Activated naive CD8-positive, alpha-beta T cell treated with anti-CD3 and anti-CD28 coated beads, Interleukin-2, amount 50 U/mL, for 16 hours (primary cell): ENCODE measurements around the gene ERFE.

Experiments used
- DNase-seq: peaks from one replicate; pipeline ENCODE4 v3.0.0-alpha.2; 2020; ENCODE audit warnings: low read depth, low spot score

The ERFE gene

DNA sequence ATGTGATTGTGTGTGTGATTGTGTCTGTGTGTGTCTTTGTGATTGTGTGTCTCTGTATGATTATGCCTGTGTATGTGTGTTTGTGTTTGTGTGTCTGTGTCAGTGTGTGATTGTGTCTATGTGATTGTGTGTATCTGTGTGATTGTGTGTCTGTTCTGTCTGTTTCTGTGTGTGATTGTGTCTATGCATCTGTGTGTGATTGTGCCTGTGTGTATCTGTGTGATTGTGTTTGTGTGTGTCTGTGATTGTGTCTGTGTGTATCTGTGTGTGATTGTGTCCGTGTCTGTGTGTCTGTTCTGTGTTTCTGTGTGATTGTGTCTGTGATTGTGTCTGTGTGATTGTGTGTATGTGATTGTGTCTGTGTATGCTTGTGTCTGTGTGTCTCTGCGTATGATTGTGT, 32.4 kb upstream of the ERFE start:
- DNase-seq = no peak

DNA sequence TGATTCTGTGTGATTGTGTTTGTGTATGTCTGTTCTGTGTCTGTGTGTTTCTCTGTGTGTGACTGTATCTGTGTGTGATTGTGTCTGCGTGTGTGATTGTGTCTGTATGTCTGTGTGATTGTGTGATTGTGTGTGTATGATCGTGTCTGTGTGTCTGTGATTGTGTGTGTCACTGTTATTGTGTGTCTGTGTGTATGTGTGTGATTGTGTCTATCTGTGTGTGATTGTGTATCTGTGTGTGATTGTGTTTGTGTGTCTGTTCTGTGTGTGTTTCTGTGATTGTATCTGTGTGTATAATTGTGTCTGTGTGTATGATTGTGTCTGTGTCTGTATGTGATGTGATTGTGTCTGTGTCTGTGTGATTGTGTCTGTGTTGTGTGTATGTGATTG, 32.0 kb upstream of the ERFE start:
- no peak for DNase-seq

DNA sequence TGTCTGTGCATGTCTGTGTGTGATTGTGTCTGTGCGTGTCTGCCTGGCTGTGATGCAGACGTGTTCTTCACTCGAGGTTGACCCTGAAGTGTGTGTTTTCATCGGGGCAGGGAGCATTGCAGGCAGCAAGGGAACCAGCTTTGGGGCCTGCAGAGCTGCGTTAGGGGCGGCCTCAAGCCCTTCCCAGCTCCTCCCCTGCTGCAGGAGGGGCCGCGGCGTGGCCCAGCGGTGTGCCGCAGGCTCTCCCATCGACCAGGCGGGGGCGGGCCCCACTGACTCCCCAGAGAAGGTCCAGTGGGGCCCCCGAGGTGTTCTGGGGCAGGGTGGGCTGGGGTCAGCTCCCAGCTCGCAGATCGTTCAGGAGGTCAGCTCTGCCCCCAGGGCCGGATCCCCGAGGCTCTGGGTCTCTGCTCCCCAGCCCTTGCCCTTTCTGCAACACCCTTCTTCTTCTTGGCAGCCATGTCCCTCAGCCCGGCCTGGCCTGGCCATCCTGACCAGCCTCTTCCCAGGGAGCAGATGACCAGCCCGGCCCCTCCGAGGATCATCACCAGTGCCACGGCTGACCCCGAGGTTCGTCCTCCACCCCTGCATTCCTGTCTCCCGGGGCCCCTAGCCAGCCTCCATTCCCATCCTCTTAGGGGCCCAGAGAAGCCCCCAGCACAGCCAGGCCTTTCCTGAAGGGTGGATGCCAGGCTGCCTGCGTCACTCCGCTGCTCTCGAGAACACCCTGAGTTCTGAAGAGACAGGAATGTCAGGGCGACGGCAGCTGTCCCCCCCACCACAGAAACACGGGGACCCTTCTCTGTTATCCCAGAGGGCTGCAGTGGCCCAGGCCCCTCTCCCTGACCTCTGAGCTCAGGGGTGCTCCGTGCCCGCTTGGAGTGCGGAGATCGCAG, 31.4 kb upstream of the ERFE start:
- no peak for DNase-seq

DNA sequence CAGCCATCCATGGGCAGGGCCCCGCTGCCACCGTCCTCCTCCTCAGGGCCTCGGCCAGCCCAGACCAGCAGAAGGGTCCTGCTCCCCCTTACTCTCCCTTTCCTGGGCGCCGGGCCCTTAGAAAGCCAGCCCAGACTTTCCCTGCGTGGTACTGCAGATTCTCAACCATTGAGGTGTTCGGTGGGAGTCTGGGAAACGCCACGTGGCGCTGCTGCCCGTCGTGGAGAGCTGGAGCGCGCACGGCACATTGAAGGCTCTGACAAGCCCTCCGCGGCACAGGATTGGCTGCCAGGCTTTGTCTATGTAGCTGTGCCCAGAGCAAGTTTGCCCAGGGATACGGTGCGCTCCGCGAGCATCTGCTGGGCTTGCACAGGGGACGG, 30.7 kb upstream of the ERFE start:
- no peak for DNase-seq

DNA sequence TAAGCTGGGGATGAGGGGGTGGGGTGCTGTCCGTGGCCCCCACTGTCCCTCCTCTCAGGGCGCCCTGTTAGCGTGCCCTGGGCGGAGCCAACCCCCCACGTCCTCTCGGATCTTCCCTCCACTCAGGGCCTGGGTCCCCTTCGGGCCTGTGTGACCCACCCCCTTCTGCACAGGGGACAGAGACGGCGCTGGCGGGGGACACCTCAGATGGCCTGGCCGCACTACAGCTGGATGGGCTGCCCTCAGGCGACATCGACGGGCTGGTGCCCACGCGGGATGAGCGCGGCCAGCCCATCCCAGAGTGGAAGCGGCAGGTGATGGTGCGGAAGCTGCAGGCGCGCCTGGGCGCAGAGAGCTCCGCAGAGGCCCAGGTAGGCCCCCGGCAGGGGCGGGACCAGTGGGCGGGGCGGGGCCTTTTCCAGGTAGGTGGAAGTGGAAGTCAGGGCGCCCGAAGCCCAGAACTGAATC, 30.2 kb upstream of the ERFE start:
- DNase-seq = no peak

DNA sequence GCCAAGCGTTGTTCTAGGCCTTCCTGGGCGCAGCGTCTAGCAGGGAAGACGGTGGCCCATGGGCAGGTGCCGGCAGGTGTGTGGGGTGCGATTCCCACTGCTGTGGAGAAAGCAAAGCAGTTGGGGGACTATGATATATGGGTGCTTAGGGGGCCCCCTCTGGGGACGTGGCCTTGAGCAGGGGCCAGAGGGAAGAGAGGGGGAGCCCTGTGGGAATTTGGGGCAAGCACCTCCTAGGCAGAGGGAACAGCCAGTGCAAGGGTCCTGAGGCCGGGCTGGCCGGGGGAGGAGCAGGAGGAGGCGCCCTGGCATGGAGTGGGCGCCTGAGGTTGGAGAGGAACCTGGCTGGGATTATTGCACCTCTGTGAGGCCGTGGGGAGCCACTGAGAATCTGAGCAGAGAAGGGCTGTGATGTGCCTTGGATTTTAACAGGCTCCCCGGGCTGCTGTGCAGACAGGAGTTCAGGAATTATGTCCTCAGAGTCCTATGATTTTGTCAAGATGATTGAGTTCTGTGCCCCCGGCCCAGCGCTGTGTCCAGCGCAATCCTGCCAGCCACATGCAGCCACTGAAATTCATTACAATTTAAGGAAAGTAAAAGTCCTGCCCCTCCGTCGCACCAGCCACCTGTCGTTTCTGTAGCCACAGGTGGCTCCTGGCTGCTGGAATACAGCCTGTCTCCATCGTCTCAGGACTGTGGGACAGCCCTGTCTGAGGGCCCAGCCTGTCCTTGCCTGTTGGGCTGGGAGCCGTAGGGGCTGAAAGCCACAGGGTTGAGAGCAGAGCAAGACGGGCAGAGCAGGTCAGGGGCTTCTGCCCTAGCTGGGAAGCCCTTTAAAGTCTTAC, 29.4 kb upstream of the ERFE start:
- DNase-seq = no peak

DNA sequence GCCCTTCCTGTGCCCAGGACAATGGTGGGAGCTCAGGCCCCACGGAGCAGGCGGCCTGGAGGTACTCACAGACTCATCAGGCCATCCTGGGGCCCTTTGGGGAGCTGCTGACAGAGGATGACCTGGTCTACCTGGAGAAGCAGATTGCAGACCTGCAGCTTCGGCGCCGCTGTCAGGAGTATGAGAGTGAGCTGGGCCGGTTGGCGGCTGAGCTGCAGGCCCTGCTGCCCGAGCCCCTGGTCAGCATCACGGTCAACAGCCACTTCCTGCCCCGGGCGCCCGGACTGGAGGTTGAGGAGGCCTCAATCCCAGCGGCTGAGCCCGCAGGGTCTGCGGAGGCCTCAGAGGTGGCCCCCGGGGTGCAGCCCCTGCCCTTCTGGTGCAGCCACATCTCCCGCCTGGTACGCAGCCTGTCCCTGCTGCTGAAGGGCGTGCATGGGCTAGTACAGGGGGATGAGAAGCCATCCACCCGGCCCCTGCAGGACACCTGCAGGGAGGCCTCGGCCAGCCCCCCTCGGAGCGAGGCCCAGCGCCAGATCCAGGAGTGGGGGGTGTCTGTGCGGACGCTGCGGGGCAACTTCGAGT, 28.6 kb upstream of the ERFE start:
- no peak for DNase-seq

DNA sequence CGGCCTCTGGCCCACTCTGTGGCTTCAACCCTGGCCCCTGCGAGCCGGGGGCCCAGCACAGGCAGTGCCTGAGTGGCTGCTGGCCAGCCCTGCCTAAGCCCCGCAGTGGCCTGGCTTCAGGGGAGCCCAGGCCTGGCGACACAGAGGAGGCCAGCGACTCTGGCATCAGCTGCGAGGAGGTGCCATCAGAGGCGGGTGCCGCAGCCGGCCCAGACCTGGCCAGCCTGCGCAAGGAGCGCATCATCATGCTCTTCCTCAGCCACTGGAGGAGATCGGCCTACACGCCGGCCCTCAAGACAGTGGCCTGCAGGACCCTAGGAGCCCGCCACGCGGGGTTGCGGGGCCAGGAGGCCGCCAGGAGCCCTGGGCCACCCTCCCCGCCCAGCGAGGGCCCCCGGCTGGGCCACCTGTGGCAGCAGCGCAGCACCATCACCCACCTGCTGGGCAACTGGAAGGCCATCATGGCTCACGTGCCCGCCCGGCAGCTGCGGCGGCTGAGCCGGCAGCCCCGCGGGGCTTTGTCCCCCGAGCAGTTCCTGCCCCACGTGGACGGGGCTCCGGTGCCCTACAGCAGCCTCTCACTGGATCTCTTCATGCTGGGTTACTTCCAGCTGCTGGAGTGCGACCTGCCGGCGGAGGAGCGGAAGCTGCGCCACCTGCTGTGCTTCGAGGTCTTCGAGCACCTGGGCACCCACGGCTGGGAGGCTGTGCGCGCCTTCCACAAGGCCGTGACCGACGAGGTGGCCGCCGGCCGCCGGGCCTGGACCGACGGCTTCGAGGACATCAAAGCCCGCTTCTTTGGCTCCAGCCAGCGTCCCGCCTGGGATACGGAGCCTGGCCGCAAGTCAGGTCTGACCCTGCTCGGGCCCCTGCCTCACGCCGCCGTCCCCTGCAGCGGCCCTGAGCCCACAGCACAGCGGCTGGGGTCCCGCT, 27.8 kb upstream of the ERFE start:
- DNase-seq = no peak

DNA sequence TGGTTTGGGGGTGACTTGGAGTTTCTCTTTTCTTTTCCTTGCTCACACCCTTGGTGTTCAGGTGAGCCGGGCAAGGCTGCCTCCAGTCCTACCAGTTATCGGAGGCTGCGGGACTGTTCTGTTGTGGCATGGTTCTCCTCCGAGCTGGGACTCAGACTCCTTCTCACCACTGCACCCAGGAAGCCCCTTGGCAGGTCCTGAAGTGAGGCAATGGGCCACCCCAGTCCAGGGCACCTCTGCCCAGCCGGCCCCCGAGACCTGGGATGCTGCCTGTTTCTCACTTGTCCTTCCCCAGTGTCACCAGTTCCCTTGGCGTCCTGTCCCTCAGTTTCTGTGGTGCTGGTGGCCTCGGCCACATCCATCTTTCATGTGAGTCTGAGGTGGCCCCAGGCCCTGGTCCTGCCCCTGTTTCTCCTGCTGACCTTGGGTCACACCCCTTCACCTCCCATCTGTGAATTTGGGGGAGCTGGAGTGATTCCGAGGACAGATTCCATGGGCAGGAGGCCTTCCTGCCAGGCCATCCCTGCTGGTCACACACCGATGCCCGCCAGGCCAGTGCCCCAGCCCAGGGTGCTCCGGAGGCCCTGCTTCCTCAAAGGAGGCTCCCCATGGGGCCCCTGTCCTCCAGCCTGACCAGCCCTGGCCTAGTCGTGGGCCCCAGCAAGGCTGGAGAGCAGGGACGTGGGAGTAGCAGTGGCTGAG, 26.9 kb upstream of the ERFE start:
- no peak for DNase-seq

DNA sequence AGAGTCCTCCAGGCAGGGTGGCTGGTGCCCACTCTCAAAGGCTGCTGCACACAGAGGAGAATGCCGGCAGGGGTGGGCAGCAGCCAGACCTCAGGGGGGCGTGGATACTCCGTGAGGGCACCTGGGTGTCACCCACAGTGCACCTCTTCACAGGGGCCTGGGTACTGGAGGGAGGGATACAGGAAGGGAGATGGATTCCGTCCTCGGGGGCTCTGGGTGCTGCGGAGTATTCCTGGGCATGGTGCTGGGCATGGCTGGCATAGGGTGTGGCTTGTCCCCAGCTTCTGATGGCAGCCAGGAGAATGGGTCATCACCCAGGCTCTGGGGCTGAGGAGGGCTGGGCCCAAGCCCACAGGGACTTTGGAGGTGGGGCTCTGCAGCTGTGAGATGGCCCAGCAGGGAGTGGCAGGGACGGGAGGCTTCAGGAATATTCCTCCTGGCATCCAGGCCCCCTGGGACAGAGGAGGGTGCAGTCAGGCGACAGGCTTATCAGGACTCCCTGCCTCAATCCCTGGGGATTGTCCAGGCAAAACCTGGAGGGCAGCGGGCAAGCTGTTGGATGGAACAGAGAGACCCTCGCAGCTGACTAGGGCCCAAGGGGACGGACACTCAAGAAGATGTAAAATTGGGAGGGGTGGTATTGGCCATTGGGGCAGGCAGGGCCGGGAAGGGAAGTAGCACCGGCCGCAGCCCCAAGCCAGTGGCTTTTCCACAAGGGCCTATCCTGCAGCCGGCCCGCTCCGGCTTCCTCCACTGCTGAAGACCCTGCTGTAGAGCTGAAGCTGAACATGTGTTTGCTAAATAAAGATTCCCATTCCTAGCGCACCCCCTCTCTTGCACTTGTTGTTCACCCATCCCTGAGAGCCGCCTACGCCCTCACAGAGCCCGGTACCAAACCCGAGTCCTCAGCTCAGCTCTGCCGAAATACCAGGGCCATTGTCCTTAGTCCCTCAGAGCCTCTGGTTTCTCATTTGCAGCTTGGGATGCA, 26.0 kb upstream of the ERFE start:
- DNase-seq = no peak

DNA sequence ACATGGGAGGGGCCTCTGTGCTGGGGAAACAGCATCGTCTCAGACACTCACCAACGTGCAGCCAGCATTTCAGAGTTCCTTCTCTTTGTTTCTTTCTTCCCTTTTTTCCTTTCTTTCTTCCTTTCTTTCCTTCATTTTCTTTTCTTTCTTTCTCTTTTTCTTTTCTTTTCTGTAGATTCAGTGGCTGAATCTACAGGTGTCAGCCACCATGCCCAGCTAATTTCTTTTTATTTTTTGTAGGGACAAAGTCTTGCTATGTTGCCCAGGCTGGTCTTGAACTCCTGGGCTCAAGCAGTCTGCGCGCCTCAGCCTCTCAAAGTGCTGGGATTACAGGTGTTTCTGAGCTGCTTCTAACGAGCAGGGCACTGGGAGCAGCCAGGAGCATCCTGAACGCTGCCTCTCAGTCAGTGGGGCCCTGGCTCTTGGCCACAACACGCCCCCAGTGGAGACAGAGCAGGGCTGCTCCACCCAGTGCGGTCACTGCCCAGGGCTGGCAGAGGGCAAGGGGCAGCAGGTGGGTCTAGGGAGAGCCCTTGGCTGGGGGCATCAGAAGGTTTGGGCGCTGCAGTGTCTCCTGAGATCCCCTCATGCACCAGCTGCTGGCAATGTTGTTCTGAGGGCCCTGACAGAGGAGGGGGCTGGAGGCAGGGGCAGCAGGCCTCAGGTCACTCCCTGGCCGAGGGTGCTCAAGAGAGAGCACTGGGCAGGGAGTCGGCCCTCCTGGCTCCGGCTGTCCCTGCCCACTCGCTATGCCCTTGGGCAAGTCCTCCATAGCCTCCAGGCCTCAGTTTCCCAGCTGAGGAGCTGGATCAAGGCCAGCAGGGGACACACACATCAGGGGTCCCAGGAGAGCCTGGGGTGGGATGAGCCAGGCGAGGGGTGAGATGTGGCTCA, 25.0 kb upstream of the ERFE start:
- DNase-seq = no peak

DNA sequence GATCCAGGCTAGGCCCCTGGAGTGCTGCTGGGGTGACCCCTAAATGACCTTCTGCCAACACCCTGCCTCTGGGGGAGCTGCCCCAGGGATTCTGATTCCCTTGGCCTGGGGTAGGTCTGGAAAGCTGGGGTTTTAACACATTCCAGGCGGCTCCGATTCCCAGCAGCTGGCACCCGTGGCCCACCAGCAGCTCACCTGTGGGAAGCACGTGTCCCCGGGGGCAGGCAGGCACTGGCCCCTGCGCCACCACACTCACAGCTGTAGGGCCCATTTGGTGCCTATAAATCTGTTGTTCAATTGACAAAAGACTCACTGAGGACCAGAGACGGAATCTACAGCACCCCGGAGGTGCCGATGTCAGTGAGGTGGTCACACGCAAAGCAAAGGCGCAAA, 24.4 kb upstream of the ERFE start:
- no peak for DNase-seq

DNA sequence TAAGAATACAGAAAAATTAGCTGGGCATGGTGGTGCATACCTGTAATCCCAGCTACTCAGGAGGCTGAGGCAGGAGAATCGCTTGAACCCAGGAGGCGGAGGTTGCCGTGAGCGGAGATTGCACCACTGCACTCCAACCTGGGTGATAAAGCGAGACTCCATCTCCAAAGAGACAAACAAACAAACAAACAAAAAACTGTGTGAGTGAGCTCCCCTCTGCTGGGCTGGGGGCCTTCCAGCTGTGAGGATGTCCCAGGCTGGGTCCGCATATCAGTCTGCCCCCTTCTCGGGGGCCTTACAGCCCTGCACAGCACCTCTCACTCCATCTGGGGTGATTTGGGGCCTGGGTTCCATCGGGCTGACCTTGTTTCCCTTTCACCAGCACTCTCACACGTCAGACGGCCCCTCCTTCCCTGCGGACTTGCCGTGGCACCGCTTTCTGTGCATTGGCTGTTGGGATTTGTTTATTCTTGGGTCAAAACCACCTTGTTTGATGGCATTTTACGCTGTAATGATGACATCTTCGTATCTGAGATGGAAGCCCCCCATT, 23.1 kb upstream of the ERFE start:
- DNase-seq = no peak

DNA sequence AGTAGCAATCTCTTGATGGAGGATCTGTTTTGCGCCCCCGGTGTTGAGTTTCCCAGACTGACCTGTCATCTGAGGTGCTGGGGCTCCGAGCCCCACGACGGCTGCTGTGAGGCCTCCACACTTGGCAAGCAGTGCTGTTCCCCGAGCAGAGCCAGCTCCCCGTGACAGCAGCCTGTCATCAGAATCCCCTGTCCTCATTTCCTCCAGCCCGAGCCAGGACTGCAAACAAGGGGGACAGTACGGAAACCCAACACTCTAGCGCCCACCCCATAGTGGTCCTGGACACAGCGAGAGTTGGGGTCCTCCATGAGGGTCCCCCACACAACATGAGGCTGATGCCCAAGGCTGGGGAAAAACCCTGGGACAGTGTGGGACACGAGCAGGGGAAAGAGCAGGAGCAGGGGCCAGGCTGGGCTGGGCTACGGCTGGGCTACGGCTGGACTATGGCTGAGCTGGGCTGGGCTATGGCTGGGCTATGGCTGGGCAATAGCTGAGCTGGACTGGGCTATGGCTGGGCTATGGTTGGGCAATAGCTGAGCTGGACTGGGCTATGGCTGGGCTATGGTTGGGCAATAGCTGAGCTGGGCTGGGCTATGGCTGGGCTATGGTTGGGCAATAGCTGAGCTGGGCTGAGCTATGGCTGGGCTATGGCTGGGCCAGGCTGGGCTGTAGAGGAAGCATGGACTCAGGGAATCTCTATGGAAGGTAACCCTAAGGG, 21.8 kb upstream of the ERFE start:
- DNase-seq = no peak

DNA sequence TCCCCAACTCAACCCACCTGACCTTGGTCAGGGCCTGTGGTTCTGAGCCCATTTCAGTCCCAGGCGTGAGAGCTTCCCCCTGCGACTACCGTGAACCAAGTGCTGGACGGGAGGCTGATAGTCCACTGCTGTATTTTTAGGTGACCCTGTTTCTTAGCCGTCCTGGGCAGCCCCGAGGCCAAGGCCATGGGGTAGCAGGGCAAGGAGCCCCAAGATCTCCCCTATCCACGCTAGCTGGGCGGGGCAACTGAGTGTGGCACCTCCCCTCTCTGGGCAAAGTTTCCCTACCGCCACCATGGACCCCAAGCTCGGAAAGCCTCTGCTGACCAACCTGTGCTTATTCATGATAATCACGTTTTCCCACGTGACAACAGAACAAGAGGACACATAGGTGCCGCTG, 20.9 kb upstream of the ERFE start:
- DNase-seq = no peak

DNA sequence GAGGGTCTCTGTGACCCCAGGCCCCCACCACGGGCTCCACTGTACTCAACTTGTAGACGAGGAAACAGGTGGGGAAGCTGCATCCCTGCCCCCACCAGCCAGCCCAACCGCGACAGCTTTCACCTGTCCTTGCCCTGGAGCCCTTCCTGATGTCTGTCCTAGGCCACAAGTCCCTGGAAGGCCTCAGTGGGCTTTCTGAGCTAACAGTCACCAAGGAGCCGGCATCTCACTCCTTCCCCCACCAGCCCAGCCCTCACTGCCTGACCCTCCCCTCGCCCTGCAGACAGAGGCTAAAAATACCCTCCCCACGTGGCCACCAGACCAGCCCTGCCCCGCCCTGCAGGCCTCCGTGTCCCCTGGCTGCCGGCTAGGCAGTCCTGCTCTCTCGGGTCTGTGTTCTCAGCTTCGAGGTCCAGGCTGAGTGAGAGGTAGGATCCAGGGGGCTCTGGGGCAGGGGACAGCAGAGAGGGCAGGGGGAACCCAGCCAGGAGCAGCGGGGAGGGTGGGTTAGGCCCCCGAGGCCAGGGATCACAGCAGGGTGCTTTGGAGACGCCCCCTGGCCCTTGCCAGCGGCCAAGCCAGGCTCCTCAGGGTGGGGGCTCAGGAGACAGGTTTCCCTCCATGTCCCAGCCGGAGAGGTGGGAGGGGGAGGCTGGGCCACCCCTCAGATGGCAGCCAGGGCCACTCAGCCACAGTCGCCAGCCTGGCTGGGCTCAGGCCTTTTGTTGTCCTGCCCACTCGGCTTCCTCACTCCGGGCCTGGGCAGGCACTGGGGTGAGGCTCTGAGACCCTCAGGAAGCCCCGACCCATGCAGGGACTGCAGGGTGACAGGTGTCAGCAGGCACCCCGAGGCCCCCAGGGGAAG, 20.2 kb upstream of the ERFE start, which contains the start of gene KLHL30:
KLHL30 (plus strand) TSS at position 338 of the 865 bp plus-strand sequence. CDS start 2,087 bp downstream, outside the sequence.
- no peak for DNase-seq
